Fibroblast of pulmonary artery (primary cell): ENCODE data around the gene KIF26B.

Source experiments
- DNase-seq: peaks from one replicate; pipeline ENCODE4 v3.0.0-alpha.2; 2010; ENCODE audit warnings: low read depth
- H3K4me3 ChIP-seq: replicated peaks from 2 replicates; pipeline ENCODE4 v1.5.1; 2011; ENCODE audit warnings: low read depth, mild to moderate bottlenecking, control low read depth, low read length, moderate library complexity
- TF ChIP-seq, protein P1 (sequence below): IDR thresholded peaks from 2 replicates; pipeline ENCODE4 v1.5.1; 2011; ENCODE audit warnings: mild to moderate bottlenecking, control low read depth, low read length, inconsistent platforms; ENCODE audit errors: missing control alignments

KIF26B gene

DNA sequence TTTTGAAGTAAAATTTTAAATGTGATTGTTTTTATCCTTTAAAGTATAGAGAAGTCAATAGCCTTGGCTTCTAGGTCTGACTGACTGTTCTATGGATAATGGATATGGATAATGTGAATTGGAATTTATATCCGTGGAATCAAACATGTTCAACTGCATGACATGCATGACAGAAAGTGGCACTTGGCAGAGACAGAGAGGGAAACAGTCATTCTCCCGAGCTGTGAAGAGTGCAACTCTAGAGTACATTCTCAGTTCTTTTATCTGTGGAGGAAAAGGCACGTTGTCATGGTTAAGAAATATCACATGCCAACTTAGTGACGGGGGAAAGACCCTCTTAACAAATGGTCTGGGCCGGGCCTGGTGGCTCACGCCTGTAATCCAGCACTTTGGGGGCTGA lies 67.0 kb downstream of the KIF26B start:
- TF ChIP-seq, protein P1, sequence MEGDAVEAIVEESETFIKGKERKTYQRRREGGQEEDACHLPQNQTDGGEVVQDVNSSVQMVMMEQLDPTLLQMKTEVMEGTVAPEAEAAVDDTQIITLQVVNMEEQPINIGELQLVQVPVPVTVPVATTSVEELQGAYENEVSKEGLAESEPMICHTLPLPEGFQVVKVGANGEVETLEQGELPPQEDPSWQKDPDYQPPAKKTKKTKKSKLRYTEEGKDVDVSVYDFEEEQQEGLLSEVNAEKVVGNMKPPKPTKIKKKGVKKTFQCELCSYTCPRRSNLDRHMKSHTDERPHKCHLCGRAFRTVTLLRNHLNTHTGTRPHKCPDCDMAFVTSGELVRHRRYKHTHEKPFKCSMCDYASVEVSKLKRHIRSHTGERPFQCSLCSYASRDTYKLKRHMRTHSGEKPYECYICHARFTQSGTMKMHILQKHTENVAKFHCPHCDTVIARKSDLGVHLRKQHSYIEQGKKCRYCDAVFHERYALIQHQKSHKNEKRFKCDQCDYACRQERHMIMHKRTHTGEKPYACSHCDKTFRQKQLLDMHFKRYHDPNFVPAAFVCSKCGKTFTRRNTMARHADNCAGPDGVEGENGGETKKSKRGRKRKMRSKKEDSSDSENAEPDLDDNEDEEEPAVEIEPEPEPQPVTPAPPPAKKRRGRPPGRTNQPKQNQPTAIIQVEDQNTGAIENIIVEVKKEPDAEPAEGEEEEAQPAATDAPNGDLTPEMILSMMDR, result no peak
- DNase-seq, result no peak
- no peak overlapping the region for H3K4me3 ChIP-seq

DNA sequence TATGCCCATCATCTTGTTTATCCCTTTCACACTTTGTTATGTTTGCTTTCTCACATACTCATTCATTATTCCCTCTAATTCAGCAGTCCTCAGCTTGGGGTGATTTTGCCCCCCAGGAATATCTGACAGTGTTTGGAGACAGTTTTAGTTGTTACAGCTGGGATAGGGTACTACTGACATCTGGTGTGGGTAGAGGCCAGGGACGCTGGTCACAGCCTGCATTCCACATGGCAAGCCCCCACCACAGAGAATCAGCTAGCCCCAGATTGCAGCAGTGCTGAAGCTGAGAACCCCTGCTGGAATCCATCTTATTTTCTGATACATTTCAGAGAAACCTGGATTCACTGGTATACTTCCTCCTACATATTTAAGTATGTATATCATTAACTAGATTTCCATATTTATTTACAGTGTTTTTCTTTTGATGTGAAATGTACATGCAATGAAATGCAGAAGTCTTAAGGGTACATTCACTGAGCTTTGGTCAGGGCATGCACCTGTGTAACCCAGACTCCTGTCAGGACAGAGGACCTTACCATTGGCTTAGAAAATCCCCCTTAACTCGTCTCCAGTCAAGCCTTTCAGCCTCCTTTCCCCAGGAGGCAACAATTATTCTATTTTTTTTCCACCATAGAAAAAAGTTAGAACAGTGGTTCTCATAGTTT lies 68.3 kb downstream of the KIF26B start:
- no peak for DNase-seq
- TF ChIP-seq, protein P1, result no peak
- H3K4me3 ChIP-seq, result no peak overlapping the region

DNA sequence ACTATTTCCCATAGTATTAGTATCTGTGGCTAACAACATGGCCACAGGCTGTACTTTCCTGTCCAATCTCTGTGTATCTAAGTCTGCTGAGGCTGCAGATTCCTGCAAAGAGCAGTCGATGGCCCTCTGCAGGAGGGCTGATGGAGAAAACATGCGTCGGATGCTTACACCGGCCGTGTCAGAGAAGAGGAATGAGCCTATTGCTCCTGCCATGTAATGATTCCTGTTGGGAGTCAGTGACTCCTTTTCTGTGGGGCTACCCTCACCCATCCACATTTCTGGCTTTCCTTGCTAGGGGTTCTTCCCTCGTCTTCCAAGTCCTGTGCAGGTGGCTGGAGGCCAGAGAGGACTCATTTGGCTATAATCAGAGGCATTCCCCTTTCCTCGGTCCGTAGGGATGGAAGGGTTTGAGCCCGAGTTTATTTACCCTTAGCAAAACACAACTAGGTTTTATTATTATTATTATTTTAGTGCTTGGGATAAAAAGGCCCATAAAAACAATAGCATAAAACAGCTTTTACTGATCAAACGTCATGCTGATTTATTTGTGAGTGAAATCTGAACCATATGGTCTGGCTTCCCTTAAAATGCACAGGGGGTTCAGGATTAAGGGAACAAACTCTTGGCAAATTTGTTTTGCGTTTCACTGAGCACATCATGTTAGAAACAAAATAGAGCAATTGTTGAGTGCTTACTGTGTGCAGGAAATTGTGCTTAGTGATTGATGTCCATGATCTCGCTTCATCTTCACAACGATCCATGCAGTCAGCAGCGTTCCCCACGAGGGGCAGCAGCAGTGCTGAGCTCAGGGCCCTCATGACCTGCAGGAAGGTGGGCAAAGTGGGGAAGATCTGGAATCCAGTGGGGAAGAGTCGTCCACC lies 70.8 kb downstream of the KIF26B start:
- TF ChIP-seq, protein P1, result no peak
- no peak overlapping the region for H3K4me3 ChIP-seq
- DNase-seq, result peak; percentile 9

DNA sequence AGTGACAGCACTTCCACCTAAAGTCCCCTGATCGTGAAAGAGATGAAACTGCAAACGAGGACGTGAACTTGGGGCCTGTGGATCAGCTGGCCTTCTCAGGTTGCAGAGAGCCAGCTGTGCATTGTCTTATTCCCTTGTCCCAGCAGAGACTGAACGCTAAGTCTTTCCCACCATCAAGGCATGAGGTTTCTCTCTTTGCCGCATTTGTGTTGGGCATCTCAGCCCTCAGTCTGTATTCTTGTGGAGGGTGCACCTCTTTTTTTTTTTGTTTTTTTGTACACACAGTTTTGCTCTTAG lies 71.4 kb downstream of the KIF26B start:
- DNase-seq, result no peak
- TF ChIP-seq, protein P1, result no peak

DNA sequence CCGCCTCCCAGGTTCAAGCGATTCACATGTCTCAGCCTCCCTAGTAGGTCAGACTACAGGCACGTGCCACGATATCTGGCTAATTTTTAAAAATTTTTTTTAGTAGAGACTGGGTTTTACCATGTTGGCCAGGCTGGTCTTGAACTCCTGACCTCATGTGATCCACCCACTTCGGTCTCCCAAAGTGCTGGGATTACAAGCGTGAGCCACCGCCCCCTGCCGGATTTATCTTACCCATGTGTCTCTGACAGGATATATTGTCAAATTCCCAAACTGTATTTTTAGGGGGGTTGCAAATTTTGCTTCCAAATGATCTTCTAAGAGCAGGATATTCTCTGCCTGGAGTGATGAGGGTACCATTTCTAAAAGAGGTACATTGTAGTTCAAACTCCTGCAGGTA lies 74.3 kb downstream of the KIF26B start:
- TF ChIP-seq, protein P1, result no peak
- no peak overlapping the region for H3K4me3 ChIP-seq
- no peak for DNase-seq

More for the DNA sequence above, 71.4 kb downstream of the KIF26B start:
- H3K4me3 ChIP-seq, result no peak overlapping the region

DNA sequence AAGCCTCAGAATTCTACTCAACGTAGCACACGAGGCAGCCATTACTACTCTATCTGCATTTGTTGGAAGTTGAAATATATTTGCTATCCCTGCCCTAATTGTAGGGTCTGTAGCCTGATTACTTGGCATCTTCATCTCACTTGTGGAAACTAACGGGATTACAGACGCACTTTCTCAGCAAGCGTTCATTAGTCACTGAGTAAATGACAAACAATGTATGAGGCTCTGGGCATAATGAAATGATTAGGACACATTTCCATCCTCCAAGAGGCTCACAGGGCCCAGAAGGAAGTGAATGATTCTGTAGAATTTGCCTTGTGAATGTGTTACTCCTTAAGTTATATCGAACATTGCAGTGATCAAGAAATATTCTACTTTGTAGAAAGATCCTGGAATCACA lies 78.1 kb downstream of the KIF26B start:
- DNase-seq, result no peak
- no peak overlapping the region for H3K4me3 ChIP-seq
- TF ChIP-seq, protein P1, result no peak
